ENCODE data around the gene GUCD1. TPM values are rescaled to one million over a fixed set of nuclear protein-coding genes. Genes with fewer than 3 reads are reported as not detected.

GUCD1 gene
- total and polyA plus RNA-seq, 9 of the 15 experiments (the other 6 are each of a cell fraction or from before 2014, with no cell fraction given): 31.5 to 67.8 (median 50.3) TPM

- TF ChIP-seq ZBTB49 (CRISPR knock-in tag; IDR thresholded peaks at IDR 0.05; ENCODE audit: borderline replicate concordance): no peak
- TF ChIP-seq PHF21A (IDR thresholded peaks at IDR 0.05; ENCODE audit: borderline replicate concordance, low read depth): peak; percentile 20; the same call in 1 of the 2 replicates
- TF ChIP-seq PRPF4 (IDR thresholded peaks at IDR 0.05; ENCODE audit: insufficient read depth, low read depth, low read length, poor library complexity, severe bottlenecking): no peak
- no peak for TF ChIP-seq DLX4 (CRISPR knock-in tag; IDR thresholded peaks at IDR 0.05)
- TF ChIP-seq ZNF695 (CRISPR knock-in tag; IDR thresholded peaks at IDR 0.05): no peak
- TF ChIP-seq BRD4 (IDR thresholded peaks at IDR 0.05): peak; percentile 96
- TF ChIP-seq JUN (IDR thresholded peaks at IDR 0.05; ENCODE audit: borderline replicate concordance, low read depth, low read length): no peak
- TF ChIP-seq JUN (CRISPR knock-in tag; IDR thresholded peaks at IDR 0.05; ENCODE audit: borderline replicate concordance): no peak
- TF ChIP-seq EP400 (IDR thresholded peaks at IDR 0.05): peak; percentile 92
- TF ChIP-seq PCBP1 (IDR thresholded peaks at IDR 0.05; ENCODE audit: low read depth, low read length, poor library complexity, severe bottlenecking): no peak
- TF ChIP-seq IFI16 (CRISPR knock-in tag; IDR thresholded peaks at IDR 0.05): no peak
- TF ChIP-seq STAG1 (CRISPR knock-in tag; IDR thresholded peaks at IDR 0.05; ENCODE audit: borderline replicate concordance): no peak
- TF ChIP-seq TAF15 (IDR thresholded peaks at IDR 0.05; ENCODE audit: low read depth, low read length): no peak
- no peak for TF ChIP-seq NR3C1 (CRISPR knock-in tag; IDR thresholded peaks at IDR 0.05)
- TF ChIP-seq SMARCE1 (IDR thresholded peaks at IDR 0.05): no peak
- no peak for TF ChIP-seq TSHZ1 (CRISPR knock-in tag; IDR thresholded peaks at IDR 0.05)
- no peak for TF ChIP-seq ZNF449 (CRISPR knock-in tag; IDR thresholded peaks at IDR 0.05)
- no peak for TF ChIP-seq TCF7 (IDR thresholded peaks at IDR 0.05; ENCODE audit: borderline replicate concordance)
- TF ChIP-seq ELF1 (tag; IDR thresholded peaks at IDR 0.05): peak; percentile 89
- TF ChIP-seq ZNF124 (CRISPR knock-in tag; IDR thresholded peaks at IDR 0.05): no peak
- TF ChIP-seq KLF6 (CRISPR knock-in tag; IDR thresholded peaks at IDR 0.05; ENCODE audit: borderline replicate concordance): no peak
Observed at GRCh38 chr22:24555165-24556039, 464 bp upstream of the GUCD1 start, which contains the start of gene SNRPD3 (continued).
